H4 (cell line): ENCODE results near the gene ERVFRD-1. TPM values are rescaled to one million over a fixed set of nuclear protein-coding genes. Genes with fewer than 3 reads are reported as not detected.

Source experiments
- DNase-seq: peaks from one replicate; pipeline ENCODE4 v3.0.0-alpha.2; 2015; ENCODE audit warnings: low spot score
- total RNA-seq: library from RNA; depleted of rRNA; stranded (reverse); fragments of >200 nt; shearing (Covaris generic); gene quantifications from 2 replicates; pipeline ENCODE4 v1.2.3, GENCODE V29; 2014; rRNA removed

The ERVFRD-1 gene
- total RNA-seq = not detected in 2 replicates

GRCh38 chr6:11110921-11111768 is at the start of gene ERVFRD-1:
Gene ERVFRD-1, minus strand, starts transcription at chr6:11111725. Its CDS starts 6,415 bp downstream, at chr6:11105310.
- DNase-seq = no peak

GRCh38 chr6:11160199-11160598 is 48.7 kb upstream of the ERVFRD-1 start:
- DNase-seq = no peak

GRCh38 chr6:11155589-11155988 is 44.1 kb upstream of the ERVFRD-1 start:
- DNase-seq = no peak

GRCh38 chr6:11153447-11153846 is 41.9 kb upstream of the ERVFRD-1 start:
- no peak for DNase-seq

- DNase-seq = no peak
These were observed 41.1 kb upstream of the ERVFRD-1 start for GRCh38 chr6:11152581-11152980.

- no peak for DNase-seq
These were observed 40.0 kb upstream of the ERVFRD-1 start for GRCh38 chr6:11151488-11151887.

- DNase-seq = no peak
These were observed 38.0 kb upstream of the ERVFRD-1 start for GRCh38 chr6:11149551-11149950.

GRCh38 chr6:11146117-11146826 is 34.7 kb upstream of the ERVFRD-1 start:
- no peak for DNase-seq

- peak; percentile 77 for DNase-seq
These were observed 32.9 kb upstream of the ERVFRD-1 start for GRCh38 chr6:11144393-11144851.

- DNase-seq = peak; percentile 90
These were observed 32.2 kb upstream of the ERVFRD-1 start for GRCh38 chr6:11143394-11144371.

GRCh38 chr6:11142296-11143027 is 30.9 kb upstream of the ERVFRD-1 start:
- no peak for DNase-seq

GRCh38 chr6:11141295-11141694 is 29.8 kb upstream of the ERVFRD-1 start:
- no peak for DNase-seq

- no peak for DNase-seq
These were observed 28.5 kb upstream of the ERVFRD-1 start for GRCh38 chr6:11140056-11140455.

GRCh38 chr6:11139051-11139960 is 27.8 kb upstream of the ERVFRD-1 start:
- DNase-seq = no peak

GRCh38 chr6:11136809-11137208 is 25.3 kb upstream of the ERVFRD-1 start:
- no peak for DNase-seq

- no peak for DNase-seq
These were observed 21.8 kb upstream of the ERVFRD-1 start for GRCh38 chr6:11133281-11133680.

GRCh38 chr6:11132194-11132888 is 20.8 kb upstream of the ERVFRD-1 start:
- no peak for DNase-seq

GRCh38 chr6:11130605-11131004 is 19.1 kb upstream of the ERVFRD-1 start:
- no peak for DNase-seq

GRCh38 chr6:11129908-11130565 is 18.5 kb upstream of the ERVFRD-1 start:
- DNase-seq = no peak
